Panc1 (cell line): ENCODE results near the gene DUSP16. TPM values are rescaled to one million over a fixed set of nuclear protein-coding genes. Genes with fewer than 3 reads are reported as not detected.

ENCODE experiments used
- ATAC-seq: fragments of 200-7000 bp; cut with Tn5 transposase; 2 replicates; pipeline ENCODE4 v1.9.1; 2020; ENCODE audit warnings: mild to moderate bottlenecking, moderate library complexity
- BruUV-seq: library from RNA; stranded (reverse); fragments of 400-500 nt; replicated peaks from 2 replicates; lab custom pipeline; 2021; lab: Mats Ljungman, UMichigan
- CTCF ChIA-PET: fragments of 300-600 bp; sonication (Branson Sonifier 250); formaldehyde crosslinking; loops from one replicate; lab custom pipeline; 2022; ENCODE audit warnings: antibody characterized with exemption; lab: Charles Lee
- POLR2A ChIA-PET: fragments of 300-600 bp; sonication (Branson Sonifier 250); formaldehyde crosslinking; loops from one replicate; lab custom pipeline; 2022; ENCODE audit warnings: antibody characterized with exemption; lab: Charles Lee
- DNase-seq: peaks from one replicate; pipeline ENCODE4 v3.0.0-alpha.2; 2010; ENCODE audit warnings: low read depth, low spot score
- H3K27ac ChIP-seq: 2 replicates; pipeline ENCODE4 v1.5.1; 2011; ENCODE audit warnings: mild to moderate bottlenecking, low read length, inconsistent platforms
- H3K27me3 ChIP-seq: fragments of 200-500 bp; sonication (Bioruptor generic); 2 replicates; pipeline ENCODE4 v1.6.0; 2014; ENCODE audit warnings: low read length, inconsistent platforms; ENCODE audit not compliant: control insufficient read depth, insufficient read depth
- H3K36me3 ChIP-seq: fragments of 200-500 bp; sonication (Bioruptor generic); 2 replicates; pipeline ENCODE4 v1.5.1; 2014; ENCODE audit warnings: inconsistent platforms, mild to moderate bottlenecking, low read length, moderate library complexity; ENCODE audit not compliant: control insufficient read depth, insufficient read depth
- H3K4me1 ChIP-seq: 2 replicates; pipeline ENCODE4 v1.5.1; 2011; ENCODE audit warnings: inconsistent platforms, mild to moderate bottlenecking, low read length, moderate library complexity; ENCODE audit not compliant: control insufficient read depth, insufficient read depth
- H3K4me3 ChIP-seq, 2 experiments: 2 replicates each; pipeline ENCODE4 v1.5.1; 2011 to 2012; ENCODE audit warnings: low read depth in 2 of 2, low read length in 2 of 2, mild to moderate bottlenecking in 2 of 2, inconsistent platforms in 1 of 2, moderate library complexity in 1 of 2
- H3K9me3 ChIP-seq: fragments of 200-500 bp; sonication (Bioruptor generic); 2 replicates; pipeline ENCODE4 v1.5.1; 2014; ENCODE audit warnings: low read depth, mild to moderate bottlenecking, inconsistent platforms, low read length, moderate library complexity; ENCODE audit not compliant: control insufficient read depth, insufficient read depth
- CTCF ChIP-seq: fragments of 450-650 bp; IDR thresholded peaks from 2 replicates; pipeline ENCODE4 v1.5.1; 2017; ENCODE audit warnings: mild to moderate bottlenecking
- POLR2AphosphoS5 ChIP-seq: IDR thresholded peaks from 2 replicates; pipeline ENCODE4 v1.6.1; 2012; ENCODE audit warnings: mild to moderate bottlenecking, low read depth, low read length, moderate library complexity
- REST ChIP-seq, 2 experiments: IDR thresholded peaks; 2 replicates each; pipeline ENCODE4 v1.6.1; 2011 to 2012; ENCODE audit warnings: low read depth in 2 of 2, control low read depth in 1 of 2, low read length in 1 of 2, mild to moderate bottlenecking in 1 of 2, moderate library complexity in 1 of 2; ENCODE audit not compliant: insufficient read depth in 1 of 2
- SIN3A ChIP-seq: IDR thresholded peaks from 2 replicates; pipeline ENCODE4 v1.6.1; 2012; ENCODE audit warnings: low read depth, mild to moderate bottlenecking, low read length, moderate library complexity, borderline replicate concordance; ENCODE audit not compliant: insufficient read depth
- TCF7L2 ChIP-seq: IDR thresholded peaks from 2 replicates; pipeline ENCODE4 v1.6.1; 2011; ENCODE audit warnings: mild to moderate bottlenecking, low read depth, low read length, inconsistent platforms
- in situ Hi-C: cut with HindIII; loops from 2 replicates; pipeline ENCODE4 v1.10.0; 2016; ENCODE audit warnings: low sequenced_read_pairs, low pct_unique_long_range_greater_than_20kb
- intact Hi-C: fragments of 100-400 bp; cut with micrococcal nuclease; formaldehyde crosslinking; loops from one replicate; pipeline ENCODE4 v1.10.0; 2022; ENCODE audit not compliant: unreplicated experiment
- total RNA-seq: library from RNA; stranded (reverse); gene quantifications from one replicate; pipeline ENCODE4 v1.2.1, GENCODE V29; 2021; ENCODE audit not compliant: unreplicated experiment

Gene DUSP16
- total RNA-seq, 1 experiment from 2014 or later = 12.9 TPM

GRCh38 chr12:12511895-12512711 is 50.6 kb downstream of the DUSP16 start:
- in situ Hi-C loops = no loop called here
- intact Hi-C loops = no loop called here
- no peak for DNase-seq
- ATAC-seq = no peak
- CTCF ChIA-PET = no interaction called here
- H3K4me3 ChIP-seq = no peak overlapping the region
- no TSS peak for BruUV-seq
- no peaks in the 10 kb centered on the region for H3K9me3 ChIP-seq
- H3K27ac ChIP-seq = no peak overlapping the region
- H3K4me1 ChIP-seq = no peaks in the 10 kb centered on the region
- no peaks in the 10 kb centered on the region for H3K27me3 ChIP-seq
- POLR2A ChIA-PET = no interaction called here
- TF ChIP-seq REST (IDR thresholded peaks at IDR 0.05; ENCODE audit: insufficient read depth in 1 of 2, low read depth in 2 of 2, low read length in 1 of 2) (no peak), POLR2AphosphoS5 (no peak), TCF7L2 (no peak), SIN3A (no peak), CTCF (no peak)
- no peaks in the 10 kb centered on the region for H3K36me3 ChIP-seq

- no peak overlapping the region for H3K4me3 ChIP-seq
- intact Hi-C loops (no loop called here), in situ Hi-C loops (no loop called here)
- ChIA-PET POLR2A (no interaction called here), CTCF (no interaction called here)
- H3K9me3 ChIP-seq = no peaks in the 10 kb centered on the region
- TF ChIP-seq REST (IDR thresholded peaks at IDR 0.05; ENCODE audit: insufficient read depth in 1 of 2, low read depth in 2 of 2, low read length in 1 of 2) (no peak), CTCF (no peak), SIN3A (no peak), TCF7L2 (no peak), POLR2AphosphoS5 (no peak)
- DNase-seq (no peak), ATAC-seq (no peak)
- no peaks in the 10 kb centered on the region for H3K36me3 ChIP-seq
- H3K27ac ChIP-seq = no peak overlapping the region
- BruUV-seq = no TSS peak
- no peaks in the 10 kb centered on the region for H3K4me1 ChIP-seq
- H3K27me3 ChIP-seq = no peaks in the 10 kb centered on the region
Observed at GRCh38 chr12:12511021-12511783, 51.5 kb downstream of the DUSP16 start.
